ENCODE measurements around the gene TTC39B. TPM values are rescaled to one million over a fixed set of nuclear protein-coding genes. Genes with fewer than 3 reads are reported as not detected.

The TTC39B gene
- total RNA-seq, 4 donors from 2014 or later: 23.3 to 62.8 (median 38.1) TPM

- intact Hi-C loops (cut with DNase I; ENCODE audit: low total_unique reads): no loop called here
- H3K27ac ChIP-seq: no peak overlapping the region
- TF ChIP-seq POLR2A (IDR thresholded peaks at IDR 0.05): no peak
- TF ChIP-seq CTCF (IDR thresholded peaks at IDR 0.05): no peak
- no peak for TF ChIP-seq EP300 (IDR thresholded peaks at IDR 0.05; ENCODE audit: low read depth)
- no peak for TF ChIP-seq POLR2AphosphoS5 (IDR thresholded peaks at IDR 0.05)
- 53 to 68% methylated on average over 5 of the region's 5 CpGs for WGBS, 2 donors (ENCODE audit: low coverage in 1 of 2)
- no peaks in the 10 kb centered on the region for H3K27me3 ChIP-seq
- H3K4me1 ChIP-seq: peaks cover 0 to 9% (median 4%) of the 10 kb centered on the region in 4 donors
- DNase-seq: no peak
- in situ Hi-C loops (cut with MboI; ENCODE audit: low pct_ligation_motif_present in 1 of 4, low pct_unique_long_range_greater_than_20kb in 1 of 4, low sequenced_read_pairs in 3 of 4): no loop called here
- no peaks in the 10 kb centered on the region for H3K9me3 ChIP-seq
- no peaks in the 10 kb centered on the region for H3K36me3 ChIP-seq
- no peak overlapping the region for H3K4me3 ChIP-seq
These were observed 77.6 kb downstream of the TTC39B start for GRCh38 chr9:15229409-15229808.

DNA sequence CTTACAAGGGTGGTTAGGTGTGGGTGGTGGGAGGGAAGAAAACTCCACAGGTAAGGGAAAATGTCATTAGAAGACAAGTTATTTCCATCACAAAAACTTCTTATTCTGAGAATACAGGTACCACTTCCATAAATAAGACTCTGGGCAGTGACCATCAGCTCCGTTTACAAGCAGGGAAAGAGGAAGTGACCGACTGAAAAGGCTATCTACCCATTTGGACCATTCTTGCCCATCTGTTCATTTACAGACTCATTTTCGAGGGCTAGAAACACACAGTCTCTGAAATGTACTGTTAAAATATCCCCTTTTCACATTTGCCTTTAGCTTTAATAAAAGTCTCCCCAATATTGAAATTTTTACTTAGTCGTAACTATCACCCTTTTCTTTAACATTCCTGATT lies 79.5 kb downstream of the TTC39B start:
- WGBS, 2 donors (ENCODE audit: low coverage in 1 of 2): 84 to 95% methylated on average over 2 to 4 of the region's 4 CpGs
- in situ Hi-C loops (cut with MboI; ENCODE audit: low pct_ligation_motif_present in 1 of 4, low pct_unique_long_range_greater_than_20kb in 1 of 4, low sequenced_read_pairs in 3 of 4): no loop called here

GRCh38 chr9:15225564-15226126 lies 81.4 kb downstream of the TTC39B start:
- Histone ChIP-seq H3K27me3 (no peaks in the 10 kb centered on the region), H3K36me3 (no peaks in the 10 kb centered on the region), H3K4me1 (peaks cover 0 to 9% (median 4%) of the 10 kb centered on the region in 4 donors), H3K27ac (no peak overlapping the region), H3K9me3 (no peaks in the 10 kb centered on the region), H3K4me3 (no peak overlapping the region)
- WGBS, 2 donors (ENCODE audit: low coverage in 1 of 2): 90 to 94% methylated on average over 6 to 7 of the region's 7 CpGs
- TF ChIP-seq POLR2A (IDR thresholded peaks at IDR 0.05) (no peak), CTCF (IDR thresholded peaks at IDR 0.05) (no peak), POLR2AphosphoS5 (IDR thresholded peaks at IDR 0.05) (no peak), EP300 (IDR thresholded peaks at IDR 0.05; ENCODE audit: low read depth) (no peak)
- intact Hi-C loops (cut with DNase I; ENCODE audit: low total_unique reads) (no loop called here), in situ Hi-C loops (cut with MboI; ENCODE audit: low pct_ligation_motif_present in 1 of 4, low pct_unique_long_range_greater_than_20kb in 1 of 4, low sequenced_read_pairs in 3 of 4) (no loop called here)
- DNase-seq: no peak

More for the DNA sequence above, 79.5 kb downstream of the TTC39B start:
- intact Hi-C loops (cut with DNase I; ENCODE audit: low total_unique reads): no loop called here
- H3K36me3 ChIP-seq: no peaks in the 10 kb centered on the region
- no peak overlapping the region for H3K4me3 ChIP-seq
- DNase-seq: no peak
- no peak for TF ChIP-seq CTCF (IDR thresholded peaks at IDR 0.05)
- TF ChIP-seq POLR2AphosphoS5 (IDR thresholded peaks at IDR 0.05): no peak
- no peak for TF ChIP-seq POLR2A (IDR thresholded peaks at IDR 0.05)
- no peak for TF ChIP-seq EP300 (IDR thresholded peaks at IDR 0.05; ENCODE audit: low read depth)
- peaks cover 0 to 9% (median 4%) of the 10 kb centered on the region in 4 donors for H3K4me1 ChIP-seq
- no peaks in the 10 kb centered on the region for H3K27me3 ChIP-seq
- no peaks in the 10 kb centered on the region for H3K9me3 ChIP-seq
- H3K27ac ChIP-seq: no peak overlapping the region

DNA sequence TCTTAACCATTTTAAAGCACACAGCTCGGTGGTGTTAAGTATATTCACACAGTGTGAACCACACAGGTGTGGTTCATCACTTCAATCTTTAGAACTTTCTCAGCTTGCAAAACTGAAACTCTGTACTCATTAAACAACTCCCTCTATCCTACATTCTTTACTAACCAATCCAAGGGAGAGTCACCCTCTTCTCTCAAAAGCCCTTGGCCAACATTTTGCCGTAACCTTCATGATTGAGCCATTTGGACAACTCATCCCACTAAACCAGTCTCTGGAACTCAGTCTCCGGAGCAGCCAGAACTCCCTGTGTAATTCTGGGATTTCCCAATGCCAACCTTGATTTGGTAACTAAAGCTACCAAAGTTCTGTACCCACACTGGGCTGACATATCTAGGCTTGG lies 84.7 kb downstream of the TTC39B start:
- no peak for DNase-seq
- intact Hi-C loops (cut with DNase I; ENCODE audit: low total_unique reads) (no loop called here), in situ Hi-C loops (cut with MboI; ENCODE audit: low pct_ligation_motif_present in 1 of 4, low pct_unique_long_range_greater_than_20kb in 1 of 4, low sequenced_read_pairs in 3 of 4) (loop anchor here in 3 of 4 donors (25.0 kb wide), 2 partner anchors 190 to 390 kb away; partner anchors contain the start of gene SNAPC3 (in 1 of the 3))
- H3K4me1 ChIP-seq: peaks cover 0 to 8% (median 7%) of the 10 kb centered on the region in 4 donors
- no peak overlapping the region for H3K27ac ChIP-seq
- no peaks in the 10 kb centered on the region for H3K36me3 ChIP-seq
- no peaks in the 10 kb centered on the region for H3K27me3 ChIP-seq
- 79 to 82% methylated on average over 3 of the region's 3 CpGs for WGBS, 2 donors (ENCODE audit: low coverage in 1 of 2)
- H3K9me3 ChIP-seq: no peaks in the 10 kb centered on the region
- H3K4me3 ChIP-seq: no peak overlapping the region
- TF ChIP-seq CTCF (IDR thresholded peaks at IDR 0.05): no peak
- TF ChIP-seq EP300 (IDR thresholded peaks at IDR 0.05; ENCODE audit: low read depth): no peak
- TF ChIP-seq POLR2A (IDR thresholded peaks at IDR 0.05): no peak
- TF ChIP-seq POLR2AphosphoS5 (IDR thresholded peaks at IDR 0.05): no peak

All from transverse colon (tissue), 4 donors.